ENCODE data around the gene MCF2L2.

The MCF2L2 gene

DNA sequence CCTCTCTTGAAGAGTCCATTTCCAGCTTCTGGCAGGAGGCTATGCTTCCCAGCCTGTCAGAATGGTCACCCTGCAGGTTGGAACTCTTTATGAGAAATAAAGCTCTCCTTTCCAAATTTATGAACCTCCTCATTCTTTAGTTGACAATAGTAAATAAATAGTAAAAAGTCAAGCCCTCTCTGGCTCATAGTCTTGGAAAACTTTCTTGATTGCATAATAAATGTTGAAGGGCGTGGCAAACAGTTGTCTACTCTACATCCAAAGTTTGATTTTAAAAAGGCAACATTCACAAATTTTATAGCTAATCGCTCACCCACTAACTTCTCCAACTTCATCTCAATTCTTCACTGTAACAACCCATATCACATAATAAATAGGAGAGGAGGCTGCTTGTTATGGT is 58.8 kb downstream of the MCF2L2 start:
- no peaks in the 10 kb centered on the region for H3K9me3 ChIP-seq (ENCODE audit: control insufficient read depth in 2 of 2, low read length in 2 of 2)
- no peaks in the 10 kb centered on the region for H3K4me1 ChIP-seq (ENCODE audit: control insufficient read depth, insufficient read depth, low read length)
- no peaks in the 10 kb centered on the region for H3K36me3 ChIP-seq (ENCODE audit: control insufficient read depth in 2 of 2, insufficient read depth in 2 of 2, low read length in 2 of 2)
- H3K9ac ChIP-seq (ENCODE audit: low read length in 2 of 2): no peak overlapping the region
- H3K27me3 ChIP-seq (ENCODE audit: control insufficient read depth in 1 of 2, insufficient read depth in 2 of 2, low read length in 2 of 2): no peaks in the 10 kb centered on the region
- no peak overlapping the region for H3K4me3 ChIP-seq (ENCODE audit: low read length in 2 of 2)
- H3K27ac ChIP-seq (ENCODE audit: low read length): no peak overlapping the region

DNA sequence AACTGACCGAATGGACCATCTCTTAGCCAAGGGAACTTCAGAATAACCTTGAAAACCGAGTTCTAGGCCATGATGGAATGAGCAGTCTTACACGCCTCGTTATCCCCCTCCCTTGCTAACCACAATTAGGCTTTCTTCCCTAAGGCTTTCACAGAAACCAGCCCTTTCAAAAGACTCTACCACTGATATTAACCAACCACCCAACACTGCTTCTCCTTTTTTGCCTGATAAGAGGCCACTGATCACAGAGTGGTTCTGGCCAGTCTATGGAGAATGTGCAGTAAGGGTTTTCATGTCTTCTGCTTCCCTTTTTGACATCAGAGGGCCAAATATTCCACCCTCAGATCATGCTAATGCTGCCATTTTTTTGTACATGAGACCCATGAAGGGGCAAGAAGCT is 59.3 kb downstream of the MCF2L2 start:
- Histone ChIP-seq H3K4me3 (ENCODE audit: low read length in 2 of 2) (no peak overlapping the region), H3K27ac (ENCODE audit: low read length) (no peak overlapping the region), H3K9ac (ENCODE audit: low read length in 2 of 2) (no peak overlapping the region)

GRCh38 chr3:183360971-183361624 is 67.3 kb downstream of the MCF2L2 start:
- H3K9ac ChIP-seq (ENCODE audit: low read length in 2 of 2): no peak overlapping the region
- no peaks in the 10 kb centered on the region for H3K36me3 ChIP-seq (ENCODE audit: control insufficient read depth in 2 of 2, insufficient read depth in 2 of 2, low read length in 2 of 2)

More for the DNA sequence above, 59.3 kb downstream of the MCF2L2 start:
- no peaks in the 10 kb centered on the region for H3K27me3 ChIP-seq (ENCODE audit: control insufficient read depth in 1 of 2, insufficient read depth in 2 of 2, low read length in 2 of 2)
- no peaks in the 10 kb centered on the region for H3K36me3 ChIP-seq (ENCODE audit: control insufficient read depth in 2 of 2, insufficient read depth in 2 of 2, low read length in 2 of 2)
- H3K9me3 ChIP-seq (ENCODE audit: control insufficient read depth in 2 of 2, low read length in 2 of 2): no peaks in the 10 kb centered on the region
- no peaks in the 10 kb centered on the region for H3K4me1 ChIP-seq (ENCODE audit: control insufficient read depth, insufficient read depth, low read length)

GRCh38 chr3:183359036-183359435 is 69.4 kb downstream of the MCF2L2 start:
- no peaks in the 10 kb centered on the region for H3K4me1 ChIP-seq (ENCODE audit: control insufficient read depth, insufficient read depth, low read length)

More at GRCh38 chr3:183360971-183361624, 67.3 kb downstream of the MCF2L2 start:
- H3K9me3 ChIP-seq (ENCODE audit: control insufficient read depth in 2 of 2, low read length in 2 of 2): no peaks in the 10 kb centered on the region
- no peaks in the 10 kb centered on the region for H3K27me3 ChIP-seq (ENCODE audit: control insufficient read depth in 1 of 2, insufficient read depth in 2 of 2, low read length in 2 of 2)
- H3K27ac ChIP-seq (ENCODE audit: low read length): no peak overlapping the region
- H3K4me3 ChIP-seq (ENCODE audit: low read length in 2 of 2): no peak overlapping the region
- no peaks in the 10 kb centered on the region for H3K4me1 ChIP-seq (ENCODE audit: control insufficient read depth, insufficient read depth, low read length)

DNA sequence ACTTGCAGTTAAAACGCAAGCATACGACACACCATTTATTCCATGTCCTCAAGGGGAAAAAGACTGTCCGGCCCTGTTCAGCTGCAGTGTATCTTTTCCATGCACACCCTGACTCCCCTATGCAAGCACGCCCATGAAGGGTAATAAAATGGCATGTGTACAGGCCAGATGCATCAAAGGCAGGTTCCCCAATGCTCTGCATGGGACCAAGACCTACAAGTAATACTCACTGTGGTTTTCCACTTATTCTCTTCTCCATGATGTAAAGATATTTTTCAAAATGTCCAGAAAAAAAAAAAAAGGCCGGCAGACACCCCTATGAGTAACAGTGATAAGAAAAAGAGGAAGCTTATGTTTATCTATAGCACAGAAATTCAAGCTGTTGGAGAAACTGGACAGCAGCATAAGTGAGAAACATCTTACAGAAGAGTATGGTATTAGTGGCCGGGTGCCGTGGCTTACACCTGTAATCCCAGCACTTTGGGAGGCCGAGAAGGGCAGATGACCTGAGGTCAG is 70.8 kb downstream of the MCF2L2 start:
- Histone ChIP-seq H3K4me3 (ENCODE audit: low read length in 2 of 2) (no peak overlapping the region), H3K9me3 (ENCODE audit: control insufficient read depth in 2 of 2, low read length in 2 of 2) (no peaks in the 10 kb centered on the region), H3K27me3 (ENCODE audit: control insufficient read depth in 1 of 2, insufficient read depth in 2 of 2, low read length in 2 of 2) (no peaks in the 10 kb centered on the region), H3K27ac (ENCODE audit: low read length) (no peak overlapping the region), H3K4me1 (ENCODE audit: control insufficient read depth, insufficient read depth, low read length) (no peaks in the 10 kb centered on the region), H3K9ac (ENCODE audit: low read length in 2 of 2) (no peak overlapping the region), H3K36me3 (ENCODE audit: control insufficient read depth in 2 of 2, insufficient read depth in 2 of 2, low read length in 2 of 2) (no peaks in the 10 kb centered on the region)

More at GRCh38 chr3:183359036-183359435, 69.4 kb downstream of the MCF2L2 start:
- Histone ChIP-seq H3K4me3 (ENCODE audit: low read length in 2 of 2) (no peak overlapping the region), H3K27me3 (ENCODE audit: control insufficient read depth in 1 of 2, insufficient read depth in 2 of 2, low read length in 2 of 2) (no peaks in the 10 kb centered on the region), H3K9ac (ENCODE audit: low read length in 2 of 2) (no peak overlapping the region), H3K36me3 (ENCODE audit: control insufficient read depth in 2 of 2, insufficient read depth in 2 of 2, low read length in 2 of 2) (no peaks in the 10 kb centered on the region), H3K27ac (ENCODE audit: low read length) (no peak overlapping the region), H3K9me3 (ENCODE audit: control insufficient read depth in 2 of 2, low read length in 2 of 2) (no peaks in the 10 kb centered on the region)

DNA sequence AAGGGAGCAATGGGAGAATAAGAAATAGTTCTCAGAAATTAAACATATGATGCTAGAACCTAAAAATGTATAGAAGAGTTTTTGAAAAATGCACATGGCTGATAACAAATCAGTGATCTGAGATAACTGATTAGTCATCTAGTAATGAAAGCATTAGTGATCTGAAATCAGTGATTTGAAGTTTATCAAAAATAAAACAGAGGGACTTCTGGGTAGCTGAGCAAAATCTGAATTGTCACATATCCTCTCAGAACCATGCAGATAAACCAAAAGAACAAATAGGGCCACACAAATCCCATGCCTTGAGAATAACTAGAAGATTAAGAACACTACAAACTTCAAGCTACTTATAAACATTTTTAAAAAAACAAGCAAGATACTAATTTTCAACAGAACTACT is 71.5 kb downstream of the MCF2L2 start:
- Histone ChIP-seq H3K9me3 (ENCODE audit: control insufficient read depth in 2 of 2, low read length in 2 of 2) (no peaks in the 10 kb centered on the region), H3K9ac (ENCODE audit: low read length in 2 of 2) (no peak overlapping the region), H3K4me1 (ENCODE audit: control insufficient read depth, insufficient read depth, low read length) (no peaks in the 10 kb centered on the region), H3K27me3 (ENCODE audit: control insufficient read depth in 1 of 2, insufficient read depth in 2 of 2, low read length in 2 of 2) (no peaks in the 10 kb centered on the region), H3K4me3 (ENCODE audit: low read length in 2 of 2) (no peak overlapping the region), H3K27ac (ENCODE audit: low read length) (no peak overlapping the region), H3K36me3 (ENCODE audit: control insufficient read depth in 2 of 2, insufficient read depth in 2 of 2, low read length in 2 of 2) (no peaks in the 10 kb centered on the region)

- no peaks in the 10 kb centered on the region for H3K36me3 ChIP-seq (ENCODE audit: control insufficient read depth in 2 of 2, insufficient read depth in 2 of 2, low read length in 2 of 2)
- no peak overlapping the region for H3K9ac ChIP-seq (ENCODE audit: low read length in 2 of 2)
These were observed 73.5 kb downstream of the MCF2L2 start for GRCh38 chr3:183354874-183355273.

GRCh38 chr3:183354325-183354831 is 74.0 kb downstream of the MCF2L2 start:
- Histone ChIP-seq H3K36me3 (ENCODE audit: control insufficient read depth in 2 of 2, insufficient read depth in 2 of 2, low read length in 2 of 2) (no peaks in the 10 kb centered on the region), H3K27me3 (ENCODE audit: control insufficient read depth in 1 of 2, insufficient read depth in 2 of 2, low read length in 2 of 2) (no peaks in the 10 kb centered on the region), H3K9me3 (ENCODE audit: control insufficient read depth in 2 of 2, low read length in 2 of 2) (no peaks in the 10 kb centered on the region), H3K4me1 (ENCODE audit: control insufficient read depth, insufficient read depth, low read length) (no peaks in the 10 kb centered on the region), H3K4me3 (ENCODE audit: low read length in 2 of 2) (no peak overlapping the region), H3K27ac (ENCODE audit: low read length) (no peak overlapping the region), H3K9ac (ENCODE audit: low read length in 2 of 2) (no peak overlapping the region)

More at GRCh38 chr3:183354874-183355273, 73.5 kb downstream of the MCF2L2 start:
- no peak overlapping the region for H3K4me3 ChIP-seq (ENCODE audit: low read length in 2 of 2)
- no peaks in the 10 kb centered on the region for H3K4me1 ChIP-seq (ENCODE audit: control insufficient read depth, insufficient read depth, low read length)
- no peak overlapping the region for H3K27ac ChIP-seq (ENCODE audit: low read length)
- H3K9me3 ChIP-seq (ENCODE audit: control insufficient read depth in 2 of 2, low read length in 2 of 2): no peaks in the 10 kb centered on the region
- H3K27me3 ChIP-seq (ENCODE audit: control insufficient read depth in 1 of 2, insufficient read depth in 2 of 2, low read length in 2 of 2): no peaks in the 10 kb centered on the region

DNA sequence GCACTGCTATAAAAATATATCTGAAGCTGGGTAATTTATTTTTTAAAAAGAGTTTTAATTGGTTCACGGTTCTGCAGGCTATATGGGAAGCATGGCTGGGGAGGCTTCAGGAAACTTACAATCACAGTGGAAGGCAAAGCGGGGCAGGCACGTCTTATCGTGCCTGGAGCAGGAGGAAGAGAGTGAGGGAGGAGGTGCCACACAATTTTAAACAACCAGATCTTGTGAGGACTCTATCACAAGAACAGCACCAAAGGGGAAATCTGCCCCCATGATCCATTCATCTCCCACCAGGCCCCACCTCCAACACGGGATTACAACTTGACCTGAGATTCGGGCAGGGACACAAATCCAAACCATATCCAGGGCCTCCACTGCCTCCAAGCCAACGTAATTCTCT is 75.0 kb downstream of the MCF2L2 start:
- Histone ChIP-seq H3K9me3 (ENCODE audit: control insufficient read depth in 2 of 2, low read length in 2 of 2) (no peaks in the 10 kb centered on the region), H3K36me3 (ENCODE audit: control insufficient read depth in 2 of 2, insufficient read depth in 2 of 2, low read length in 2 of 2) (no peaks in the 10 kb centered on the region), H3K9ac (ENCODE audit: low read length in 2 of 2) (no peak overlapping the region), H3K27ac (ENCODE audit: low read length) (no peak overlapping the region), H3K4me3 (ENCODE audit: low read length in 2 of 2) (no peak overlapping the region), H3K27me3 (ENCODE audit: control insufficient read depth in 1 of 2, insufficient read depth in 2 of 2, low read length in 2 of 2) (no peaks in the 10 kb centered on the region), H3K4me1 (ENCODE audit: control insufficient read depth, insufficient read depth, low read length) (no peaks in the 10 kb centered on the region)

DNA sequence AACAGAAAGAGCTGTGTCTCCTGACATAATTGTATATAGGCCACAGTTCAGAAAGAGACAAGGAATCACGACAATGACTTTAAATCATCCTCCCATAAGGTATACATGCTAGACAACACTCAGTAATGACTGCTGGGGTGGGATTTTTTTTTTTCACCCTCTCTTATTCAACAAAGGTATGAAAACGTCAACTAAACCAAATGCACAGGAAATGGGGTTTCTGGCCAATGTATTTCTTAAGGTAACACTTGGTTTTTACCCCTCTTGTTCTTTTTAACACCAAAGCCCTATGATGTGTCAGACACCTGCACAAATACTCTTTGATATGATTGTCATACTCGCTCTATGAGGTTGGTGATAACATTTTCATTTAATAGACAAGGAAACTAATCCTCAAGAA is 78.3 kb downstream of the MCF2L2 start:
- Histone ChIP-seq H3K4me1 (ENCODE audit: control insufficient read depth, insufficient read depth, low read length) (no peaks in the 10 kb centered on the region), H3K9ac (ENCODE audit: low read length in 2 of 2) (no peak overlapping the region), H3K27me3 (ENCODE audit: control insufficient read depth in 1 of 2, insufficient read depth in 2 of 2, low read length in 2 of 2) (no peaks in the 10 kb centered on the region), H3K9me3 (ENCODE audit: control insufficient read depth in 2 of 2, low read length in 2 of 2) (no peaks in the 10 kb centered on the region), H3K27ac (ENCODE audit: low read length) (no peak overlapping the region), H3K36me3 (ENCODE audit: control insufficient read depth in 2 of 2, insufficient read depth in 2 of 2, low read length in 2 of 2) (no peaks in the 10 kb centered on the region), H3K4me3 (ENCODE audit: low read length in 2 of 2) (no peak overlapping the region)

- Histone ChIP-seq H3K4me1 (ENCODE audit: control insufficient read depth, insufficient read depth, low read length) (no peaks in the 10 kb centered on the region), H3K4me3 (ENCODE audit: low read length in 2 of 2) (no peak overlapping the region), H3K27ac (ENCODE audit: low read length) (no peak overlapping the region), H3K9ac (ENCODE audit: low read length in 2 of 2) (no peak overlapping the region), H3K9me3 (ENCODE audit: control insufficient read depth in 2 of 2, low read length in 2 of 2) (no peaks in the 10 kb centered on the region), H3K27me3 (ENCODE audit: control insufficient read depth in 1 of 2, insufficient read depth in 2 of 2, low read length in 2 of 2) (no peaks in the 10 kb centered on the region), H3K36me3 (ENCODE audit: control insufficient read depth in 2 of 2, insufficient read depth in 2 of 2, low read length in 2 of 2) (no peaks in the 10 kb centered on the region)
These were observed 78.8 kb downstream of the MCF2L2 start for GRCh38 chr3:183349421-183350157.

Measured in stomach smooth muscle (tissue), 2 donors.